Fibroblast of pulmonary artery (primary cell): ENCODE measurements around the gene MOSPD3.
A peak's percentile ranks its signal among the peaks of the same experiment; 100 is the strongest.

Source experiments
- DNase-seq: peaks from one replicate; pipeline ENCODE4 v3.0.0-alpha.2; 2010; ENCODE audit warnings: low read depth
- H3K4me3 ChIP-seq: replicated peaks from 2 replicates; pipeline ENCODE4 v1.5.1; 2011; ENCODE audit warnings: low read depth, mild to moderate bottlenecking, control low read depth, low read length, moderate library complexity
- CTCF ChIP-seq: IDR thresholded peaks from 2 replicates; pipeline ENCODE4 v1.5.1; 2011; ENCODE audit warnings: mild to moderate bottlenecking, control low read depth, low read length, inconsistent platforms; ENCODE audit errors: missing control alignments

Gene MOSPD3

GRCh38 chr7:100567751-100568175 lies 44.6 kb upstream of the MOSPD3 start:
- H3K4me3 ChIP-seq: no peak overlapping the region
- no peak for DNase-seq
- TF ChIP-seq CTCF: no peak

- TF ChIP-seq CTCF: no peak
- DNase-seq: no peak
- no peak overlapping the region for H3K4me3 ChIP-seq
Observed at GRCh38 chr7:100568176-100568895, 44.0 kb upstream of the MOSPD3 start.

- DNase-seq: peak; percentile 53
- peak; percentile 34 for TF ChIP-seq CTCF
- H3K4me3 ChIP-seq: peak overlapping the region; percentile 24
Observed at GRCh38 chr7:100568896-100569844, 43.2 kb upstream of the MOSPD3 start.

GRCh38 chr7:100570954-100571828 lies 41.1 kb upstream of the MOSPD3 start:
- H3K4me3 ChIP-seq: no peak overlapping the region
- no peak for DNase-seq
- TF ChIP-seq CTCF: no peak

- H3K4me3 ChIP-seq: no peak overlapping the region
- no peak for TF ChIP-seq CTCF
- no peak for DNase-seq
Observed at GRCh38 chr7:100571829-100572116, 40.6 kb upstream of the MOSPD3 start.

- no peak for DNase-seq
- TF ChIP-seq CTCF: no peak
- no peak overlapping the region for H3K4me3 ChIP-seq
Observed at GRCh38 chr7:100572281-100572948, 39.9 kb upstream of the MOSPD3 start.
